GM12878 (cell line): ENCODE results near the gene CIPC. TPM values are rescaled to one million over a fixed set of nuclear protein-coding genes. Genes with fewer than 3 reads are reported as not detected.
A peak's percentile ranks its signal among the peaks of the same experiment; 100 is the strongest.

ENCODE experiments used
- ATF2 ChIP-seq: IDR thresholded peaks from 2 replicates; pipeline ENCODE4 v1.6.1; 2012; ENCODE audit warnings: low read length, inconsistent platforms
- BCL11A ChIP-seq: IDR thresholded peaks from 2 replicates; pipeline ENCODE4 v1.6.1; 2011; ENCODE audit warnings: low read depth, low read length
- BCLAF1 ChIP-seq: fragments of 450-650 bp; IDR thresholded peaks from 2 replicates; pipeline ENCODE4 v1.6.1; 2017; ENCODE audit warnings: antibody characterized with exemption, mild to moderate bottlenecking, moderate library complexity
- CBX5 ChIP-seq: sonication (generic); IDR thresholded peaks from 2 replicates; pipeline ENCODE4 v1.6.1; 2016; ENCODE audit warnings: low read depth, moderate library complexity, mild to moderate bottlenecking, inconsistent platforms
- E2F4 ChIP-seq: IDR thresholded peaks from 2 replicates; pipeline ENCODE4 v1.6.1; 2012; ENCODE audit warnings: low read depth, low read length, improper control_type of control experiment
- KDM1A ChIP-seq: fragments of 200-600 bp; sonication (generic); IDR thresholded peaks from 2 replicates; pipeline ENCODE4 v1.6.1; 2016; ENCODE audit warnings: borderline replicate concordance
- MTA2 ChIP-seq: fragments of 450-650 bp; IDR thresholded peaks from 2 replicates; pipeline ENCODE4 v1.6.1; 2016; ENCODE audit warnings: low read depth, mild to moderate bottlenecking, moderate library complexity
- PRDM15 ChIP-seq: fragments of 450-650 bp; formaldehyde crosslinking; IDR thresholded peaks from 2 replicates; pipeline ENCODE4 v1.4.0; 2020; ENCODE audit warnings: mild to moderate bottlenecking, moderate library complexity
- ZBTB33 ChIP-seq: fragments of 450-650 bp; IDR thresholded peaks from 2 replicates; pipeline ENCODE4 v1.6.1; 2017; ENCODE audit warnings: mild to moderate bottlenecking
- ZBTB4 ChIP-seq: fragments of 450-650 bp; formaldehyde crosslinking; IDR thresholded peaks from 2 replicates; pipeline ENCODE4 v1.4.0; 2022; ENCODE audit warnings: mild to moderate bottlenecking, moderate library complexity
- ZNF217 ChIP-seq: fragments of 450-650 bp; IDR thresholded peaks from 2 replicates; pipeline ENCODE4 v1.6.1; 2017; ENCODE audit warnings: antibody characterized with exemption, mild to moderate bottlenecking
- ZNF622 ChIP-seq: fragments of 450-650 bp; IDR thresholded peaks from 2 replicates; pipeline ENCODE4 v1.6.1; 2017; ENCODE audit warnings: mild to moderate bottlenecking, inconsistent platforms
- polyA plus RNA-seq, 11 experiments: library from polyadenylated mRNA; depleted of rRNA in 4 of 11; unstranded in 6 of 11; stranded (reverse) in 5 of 11; fragments of >200 nt; fragmentation: Nextera tagmentation in 4 of 11; fragmentation: Illumina TruSeq in 1 of 11; extraction: Ambion mirVana in 4 of 11; extraction: Trizol in 1 of 11; gene quantifications; 1 replicate in 1 of 11; 2 replicates in 10 of 11; pipeline versions ENCODE4 v1.2.1 to v1.2.3, GENCODE V29; 2011 to 2016; ENCODE audit warnings: inconsistent platforms in 2 of 11, missing spikeins in 2 of 11, low read depth in 1 of 11
- total RNA-seq, 4 experiments: library from RNA; depleted of rRNA in 3 of 4; stranded (reverse); fragments of >200 nt in 3 of 4; fragmentation: Illumina TruSeq in 1 of 4; extraction: Trizol in 1 of 4; gene quantifications; 2 replicates each; pipeline versions ENCODE4 v1.2.1 to v1.2.3, GENCODE V29; 2013 to 2021

Gene CIPC
- total and polyA plus RNA-seq, 10 of the 15 experiments (the other 5 are each of a cell fraction or from before 2014, with no cell fraction given), result 5.6 to 29.5 (median 16.5) TPM

GRCh38 chr14:77120771-77121743 lies 23.0 kb downstream of the CIPC start (continued):
- TF ChIP-seq ZBTB4 (CRISPR knock-in tag), result no peak
- TF ChIP-seq CBX5, result peak; percentile 83; the same call in 1 of the 2 replicates
- TF ChIP-seq ZBTB33, result no peak
- no peak for TF ChIP-seq E2F4
- TF ChIP-seq ZNF217, result peak; percentile 67; the same call in 1 of the 2 replicates
- TF ChIP-seq MTA2, result peak; percentile 92
- peak; percentile 89 for TF ChIP-seq ATF2
- no peak for TF ChIP-seq PRDM15 (CRISPR knock-in tag)
- no peak for TF ChIP-seq ZNF622
- TF ChIP-seq BCL11A, result peak; percentile 77; the same call in 1 of the 2 replicates
- no peak for TF ChIP-seq BCLAF1
- TF ChIP-seq KDM1A, result no peak
